GM12878 (cell line): ENCODE measurements around the gene IGFBP6.

Source experiments
- CBX5 ChIP-seq: sonication (generic); IDR thresholded peaks from 2 replicates; pipeline ENCODE4 v1.6.1; 2016; ENCODE audit warnings: low read depth, moderate library complexity, mild to moderate bottlenecking, inconsistent platforms
- EP300 ChIP-seq, 2 experiments: fragments of 150-350 bp in 1 of 2; IDR thresholded peaks; 2 replicates each; pipeline ENCODE4 v1.6.1; 2011 to 2012; ENCODE audit warnings: low read depth in 2 of 2, low read length in 2 of 2, borderline replicate concordance in 1 of 2, improper control_type of control experiment in 1 of 2, inconsistent platforms in 1 of 2; ENCODE audit not compliant: control insufficient read depth in 1 of 2
- POLR2A ChIP-seq: IDR thresholded peaks from 2 replicates; pipeline ENCODE4 v1.6.1; 2011; ENCODE audit warnings: low read depth, mild to moderate bottlenecking, low read length
- POLR2AphosphoS5 ChIP-seq: IDR thresholded peaks from 2 replicates; pipeline ENCODE4 v1.6.1; 2011; ENCODE audit warnings: mild to moderate bottlenecking, low read length, inconsistent platforms
- ZSCAN29 ChIP-seq: fragments of 450-650 bp; IDR thresholded peaks from 2 replicates; pipeline ENCODE4 v1.6.1; 2017; ENCODE audit warnings: mild to moderate bottlenecking, moderate library complexity
- TF ChIP-seq, protein P1 (sequence below), 3 experiments: IDR thresholded peaks in 2 of 3; conservative IDR thresholded peaks in 1 of 3; 2 replicates each; pipeline ENCODE4 v1.5.1; 2011; ENCODE audit warnings: low read depth in 3 of 3, low read length in 3 of 3, mild to moderate bottlenecking in 3 of 3, control low read depth in 2 of 3, moderate library complexity in 2 of 3, inconsistent platforms in 1 of 3, mixed read lengths in 1 of 3; ENCODE audit not compliant: control insufficient read depth in 2 of 3, insufficient read depth in 1 of 3; ENCODE audit errors: extremely low read depth in 1 of 3

DNA sequence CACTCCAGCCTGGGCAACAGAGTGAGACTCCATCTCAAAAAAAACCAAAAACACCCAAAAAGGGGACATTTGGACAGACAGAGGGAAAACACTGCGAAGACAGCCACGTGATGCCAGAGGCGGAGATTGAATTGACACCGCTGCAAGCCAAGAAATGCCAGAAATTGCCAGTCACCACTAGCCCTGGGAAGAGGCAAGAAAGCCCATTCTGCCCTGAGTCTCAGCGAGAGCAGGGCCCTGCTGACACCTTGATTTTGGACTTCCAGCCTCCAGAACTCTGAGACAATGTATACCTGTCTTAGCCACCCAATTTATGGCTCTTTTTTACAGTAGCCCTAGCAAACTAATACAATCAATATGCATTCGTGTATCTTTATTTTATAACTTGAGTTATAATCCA is 7.4 kb upstream of the IGFBP6 start:
- TF ChIP-seq POLR2A (no peak), EP300 (IDR thresholded peaks at IDR 0.05; ENCODE audit: borderline replicate concordance in 1 of 2, control insufficient read depth in 1 of 2, low read depth in 2 of 2, low read length in 2 of 2) (no peak), ZSCAN29 (no peak), POLR2AphosphoS5 (no peak), CBX5 (no peak)
- TF ChIP-seq, protein P1, sequence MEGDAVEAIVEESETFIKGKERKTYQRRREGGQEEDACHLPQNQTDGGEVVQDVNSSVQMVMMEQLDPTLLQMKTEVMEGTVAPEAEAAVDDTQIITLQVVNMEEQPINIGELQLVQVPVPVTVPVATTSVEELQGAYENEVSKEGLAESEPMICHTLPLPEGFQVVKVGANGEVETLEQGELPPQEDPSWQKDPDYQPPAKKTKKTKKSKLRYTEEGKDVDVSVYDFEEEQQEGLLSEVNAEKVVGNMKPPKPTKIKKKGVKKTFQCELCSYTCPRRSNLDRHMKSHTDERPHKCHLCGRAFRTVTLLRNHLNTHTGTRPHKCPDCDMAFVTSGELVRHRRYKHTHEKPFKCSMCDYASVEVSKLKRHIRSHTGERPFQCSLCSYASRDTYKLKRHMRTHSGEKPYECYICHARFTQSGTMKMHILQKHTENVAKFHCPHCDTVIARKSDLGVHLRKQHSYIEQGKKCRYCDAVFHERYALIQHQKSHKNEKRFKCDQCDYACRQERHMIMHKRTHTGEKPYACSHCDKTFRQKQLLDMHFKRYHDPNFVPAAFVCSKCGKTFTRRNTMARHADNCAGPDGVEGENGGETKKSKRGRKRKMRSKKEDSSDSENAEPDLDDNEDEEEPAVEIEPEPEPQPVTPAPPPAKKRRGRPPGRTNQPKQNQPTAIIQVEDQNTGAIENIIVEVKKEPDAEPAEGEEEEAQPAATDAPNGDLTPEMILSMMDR (IDR thresholded peaks at IDR 0.05 in 2 of 3, conservative IDR thresholded peaks at IDR 0.05 in 1 of 3; ENCODE audit: control insufficient read depth in 2 of 3, extremely low read depth in 1 of 3, insufficient read depth in 1 of 3, low read depth in 3 of 3, low read length in 3 of 3), result no peak
